ENCODE measurements around the gene RFTN1.

- TF ChIP-seq CTCF (IDR thresholded peaks at IDR 0.05; ENCODE audit: extremely low read depth in 1 of 2, insufficient read depth in 1 of 2, low read depth in 1 of 2, low read length in 2 of 2) (no peak), POLR2AphosphoS5 (IDR thresholded peaks at IDR 0.05; ENCODE audit: insufficient read depth, low read depth, low read length) (no peak), FOS (IDR thresholded peaks at IDR 0.05; ENCODE audit: borderline replicate concordance, insufficient read depth, low read length) (no peak), EZH2 (IDR thresholded peaks at IDR 0.05; ENCODE audit: borderline replicate concordance, low read depth, low read length, severe bottlenecking) (no peak), POLR2A (IDR thresholded peaks at IDR 0.05; ENCODE audit: low read depth, low read length) (no peak), GATA2 (IDR thresholded peaks at IDR 0.05; ENCODE audit: insufficient read depth, insufficient read length, low read depth, low read length) (no peak), JUN (IDR thresholded peaks at IDR 0.05; ENCODE audit: borderline replicate concordance, insufficient read depth, insufficient read length, low read depth) (no peak)
- TF ChIP-seq, protein P1, sequence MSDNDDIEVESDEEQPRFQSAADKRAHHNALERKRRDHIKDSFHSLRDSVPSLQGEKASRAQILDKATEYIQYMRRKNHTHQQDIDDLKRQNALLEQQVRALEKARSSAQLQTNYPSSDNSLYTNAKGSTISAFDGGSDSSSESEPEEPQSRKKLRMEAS (IDR thresholded peaks at IDR 0.05; ENCODE audit: insufficient read depth, insufficient read length): no peak
These were observed 114.0 kb downstream of the RFTN1 start for GRCh38 chr3:16399473-16399872.
